Left lung (tissue), 10 donors: Measurements from ENCODE around the gene TRAPPC11. TPM values are rescaled to one million over a fixed set of nuclear protein-coding genes. Genes with fewer than 3 reads are reported as not detected.

Experiments used
- ATAC-seq: fragments of 200-7000 bp; cut with Tn5 transposase; one replicate; pipeline ENCODE4 v1.9.1; 2020; ENCODE audit warnings: moderate library complexity
- DNase-seq, 4 donors: peaks; one replicate each; pipeline ENCODE4 v3.0.0-alpha.2; 2013 to 2020
- H3K27ac ChIP-seq, 2 donors: fragments of 200-600 bp; sonication (generic) in 1 of 2; one replicate each; pipeline versions ENCODE4 v1.5.0 to v1.8.0; 2020 to 2021
- H3K27me3 ChIP-seq, 2 donors: fragments of 200-600 bp; sonication (generic) in 1 of 2; one replicate each; pipeline versions ENCODE4 v1.5.0 to v1.8.0; 2020 to 2021
- H3K36me3 ChIP-seq, 2 donors: fragments of 200-600 bp; sonication (generic) in 1 of 2; one replicate each; pipeline versions ENCODE4 v1.5.0 to v1.8.0; 2020 to 2021
- H3K4me1 ChIP-seq, 2 donors: fragments of 200-600 bp; one replicate each; pipeline ENCODE4 v1.8.0; 2021
- H3K4me3 ChIP-seq, 2 donors: fragments of 200-600 bp; sonication (generic) in 1 of 2; one replicate each; pipeline versions ENCODE4 v1.5.0 to v1.8.0; 2020 to 2021; ENCODE audit warnings: mild to moderate bottlenecking in 1 of 2
- H3K9me3 ChIP-seq, 2 donors: fragments of 200-600 bp; sonication (generic) in 1 of 2; one replicate each; pipeline versions ENCODE4 v1.5.0 to v1.8.0; 2020 to 2021
- CTCF ChIP-seq, 2 donors: fragments of 200-600 bp; sonication (generic) in 1 of 2; IDR thresholded peaks; one replicate each; pipeline versions ENCODE4 v1.5.0 to v1.8.0; 2021; ENCODE audit warnings: antibody characterized with exemption in 2 of 2
- intact Hi-C, 2 donors: fragments of 100-400 bp; cut with DNase I; formaldehyde crosslinking; loops; one replicate each; pipeline versions ENCODE4 v1.11.2 to v1.14.2; 2022
- polyA plus RNA-seq, 6 donors: library from polyadenylated mRNA; unstranded; fragments of 120-200 nt; gene quantifications; one replicate each; pipeline ENCODE4 v1.2.1, GENCODE V29; 2013; ENCODE audit not compliant: insufficient read length in 6 of 6
- total RNA-seq, 2 donors: library from RNA; stranded (reverse); fragmentation: NEBNext Ultra II Directional; extraction: Animal tissue kit (Norgen Biotek cat#: 25700); gene quantifications; one replicate each; pipeline ENCODE4 v1.2.1, GENCODE V29; 2021
- donor health status: DM: no; HTN: yes; CAD: no.
- donor health status: DM: no; HTN: no; CAD: no.

The TRAPPC11 gene
- total and polyA plus RNA-seq, 8 donors, result 29.5 to 55.2 (median 49.2) TPM

DNA sequence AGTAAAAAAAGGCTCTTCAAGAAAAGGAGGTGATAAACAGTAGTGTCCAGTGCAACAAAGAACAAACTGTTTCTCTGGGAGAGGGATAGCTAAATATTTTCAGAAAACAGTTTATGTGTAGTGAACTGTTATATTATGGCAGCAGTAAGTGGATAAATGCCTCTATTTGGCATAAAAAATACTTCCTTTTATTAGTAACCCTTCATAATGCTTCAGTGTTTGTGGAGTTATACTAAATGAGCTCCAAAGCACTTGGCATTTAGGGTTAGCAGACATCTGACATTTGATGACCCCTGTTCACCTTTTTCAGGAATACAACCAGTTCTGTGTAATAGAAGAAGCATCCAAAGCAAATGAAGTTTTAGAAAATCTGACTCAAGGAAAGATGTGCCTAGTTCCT is 31.9 kb downstream of the TRAPPC11 start:
- no peak for TF ChIP-seq CTCF (IDR thresholded peaks at IDR 0.05)
- Histone ChIP-seq H3K27ac (no peak overlapping the region), H3K36me3 (peaks cover 4 to 94% of the 10 kb centered on the region in 2 donors), H3K27me3 (no peaks in the 10 kb centered on the region), H3K4me3 (no peak overlapping the region), H3K9me3 (no peaks in the 10 kb centered on the region), H3K4me1 (no peaks in the 10 kb centered on the region)
- no peak for DNase-seq
- intact Hi-C loops, result no loop called here
- ATAC-seq, result no peak

DNA sequence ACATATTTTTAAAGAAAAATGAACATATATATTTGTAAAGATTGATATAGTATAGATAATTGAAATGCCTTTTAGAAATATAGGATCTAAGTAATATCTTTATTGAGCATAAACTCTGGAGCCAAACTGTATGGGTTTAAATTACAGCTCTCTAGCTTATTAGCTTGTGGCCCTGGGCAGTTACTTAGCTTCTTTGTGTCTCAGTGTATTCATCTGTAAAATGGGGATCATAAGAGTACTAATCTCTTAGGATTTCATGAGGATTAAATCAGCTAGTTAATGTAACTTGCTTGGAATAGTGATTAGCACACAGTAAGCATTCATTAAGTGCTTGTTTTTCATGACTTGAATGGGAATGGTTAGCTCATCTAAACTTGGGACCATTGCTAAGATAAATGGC is 32.8 kb downstream of the TRAPPC11 start:
- peaks cover 4 to 94% of the 10 kb centered on the region in 2 donors for H3K36me3 ChIP-seq

DNA sequence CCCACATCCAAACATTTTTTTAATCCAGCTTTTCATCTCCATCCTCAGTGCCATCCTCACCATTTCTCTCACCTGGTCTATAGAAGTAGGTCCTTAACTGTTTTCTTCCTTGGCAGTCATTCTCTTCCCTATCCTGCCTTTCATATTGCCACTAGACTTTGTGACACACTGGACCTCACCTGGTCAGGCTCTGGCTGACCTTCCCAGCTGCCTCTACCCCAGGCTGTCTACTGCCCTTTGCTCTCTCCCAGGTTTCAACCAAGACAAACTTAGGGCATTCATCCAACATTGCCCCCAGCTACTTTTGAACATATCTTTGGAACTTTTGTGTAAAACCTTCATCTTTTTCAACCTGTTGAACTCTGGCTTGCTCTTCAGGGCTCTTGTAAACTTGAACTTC is 39.8 kb downstream of the TRAPPC11 start:
- peaks cover 4 to 100% of the 10 kb centered on the region in 2 donors for H3K36me3 ChIP-seq
- no peak overlapping the region for H3K4me3 ChIP-seq
- intact Hi-C loops, result no loop called here
- no peaks in the 10 kb centered on the region for H3K27me3 ChIP-seq
- H3K9me3 ChIP-seq, result no peaks in the 10 kb centered on the region
- DNase-seq, result no peak
- no peak for ATAC-seq
- no peaks in the 10 kb centered on the region for H3K4me1 ChIP-seq
- TF ChIP-seq CTCF (IDR thresholded peaks at IDR 0.05), result no peak
- no peak overlapping the region for H3K27ac ChIP-seq

More for the DNA sequence above, 32.8 kb downstream of the TRAPPC11 start:
- Histone ChIP-seq H3K27ac (no peak overlapping the region), H3K4me1 (no peaks in the 10 kb centered on the region), H3K9me3 (no peaks in the 10 kb centered on the region), H3K4me3 (no peak overlapping the region), H3K27me3 (no peaks in the 10 kb centered on the region)
- ATAC-seq (no peak), DNase-seq (no peak)
- TF ChIP-seq CTCF (IDR thresholded peaks at IDR 0.05), result no peak
- intact Hi-C loops, result no loop called here

DNA sequence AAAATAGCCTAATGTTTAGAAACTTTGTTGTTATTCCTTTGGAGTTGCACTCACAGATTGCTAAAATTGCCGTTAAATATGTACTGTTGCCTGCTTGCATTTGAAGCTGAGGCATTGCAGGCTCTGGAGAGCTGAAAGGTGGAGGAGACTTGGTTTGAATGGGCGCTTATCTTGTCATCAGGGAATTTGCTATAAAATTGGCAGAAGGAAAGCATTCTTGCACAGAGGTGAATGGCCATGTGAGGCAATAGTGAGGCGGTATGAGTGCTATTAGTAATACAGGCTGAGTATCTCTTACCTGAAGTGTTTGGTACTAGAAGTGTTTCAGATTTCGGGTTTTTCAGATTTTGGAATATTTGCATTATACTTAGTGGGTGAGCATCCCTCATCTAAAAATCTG is 41.3 kb downstream of the TRAPPC11 start:
- DNase-seq (no peak), ATAC-seq (peak; percentile 82)
- H3K36me3 ChIP-seq, result peaks cover 0 to 100% of the 10 kb centered on the region in 2 donors
- no peaks in the 10 kb centered on the region for H3K27me3 ChIP-seq
- H3K9me3 ChIP-seq, result no peaks in the 10 kb centered on the region
- H3K27ac ChIP-seq, result no peak overlapping the region
- H3K4me1 ChIP-seq, result no peaks in the 10 kb centered on the region
- H3K4me3 ChIP-seq, result no peak overlapping the region
- no peak for TF ChIP-seq CTCF (IDR thresholded peaks at IDR 0.05)
- intact Hi-C loops, result no loop called here

- Histone ChIP-seq H3K27me3 (no peaks in the 10 kb centered on the region), H3K4me3 (no peak overlapping the region), H3K27ac (no peak overlapping the region), H3K36me3 (peaks cover 0 to 99% of the 10 kb centered on the region in 2 donors), H3K9me3 (no peaks in the 10 kb centered on the region), H3K4me1 (no peaks in the 10 kb centered on the region)
- no peak for DNase-seq
- no peak for TF ChIP-seq CTCF (IDR thresholded peaks at IDR 0.05)
- ATAC-seq, result no peak
- intact Hi-C loops, result no loop called here
These were observed 43.4 kb downstream of the TRAPPC11 start for GRCh38 chr4:183702492-183702891.
